ENCODE results near the gene IFIT1B.

The IFIT1B gene

DNA sequence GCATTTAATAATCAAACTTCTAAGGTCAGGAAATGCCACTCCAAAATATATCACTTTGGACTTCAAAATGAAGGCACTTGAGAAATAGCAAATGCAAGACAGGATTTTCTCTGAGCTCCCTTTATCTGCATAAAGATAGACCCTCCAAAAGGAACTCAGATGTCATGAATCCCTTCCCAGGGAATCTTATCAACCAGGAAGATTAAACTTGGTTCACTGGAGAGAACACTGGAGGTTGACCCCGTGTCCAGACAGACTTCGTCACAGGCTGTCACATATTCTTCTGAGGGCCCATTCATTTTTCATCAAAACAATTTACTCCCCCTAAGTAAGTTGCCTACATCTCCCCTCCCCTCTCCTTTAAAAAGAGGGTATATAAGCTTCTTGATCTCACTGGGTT lies 28.9 kb upstream of the IFIT1B start:
- DNase-seq (ENCODE audit: low read depth): no peak

- DNase-seq (ENCODE audit: low read depth): peak; percentile 33
Measured at GRCh38 chr10:89350631-89351315, 27.1 kb upstream of the IFIT1B start.

- no peak for DNase-seq (ENCODE audit: low read depth)
Measured at GRCh38 chr10:89351412-89351779, 26.5 kb upstream of the IFIT1B start.

DNA sequence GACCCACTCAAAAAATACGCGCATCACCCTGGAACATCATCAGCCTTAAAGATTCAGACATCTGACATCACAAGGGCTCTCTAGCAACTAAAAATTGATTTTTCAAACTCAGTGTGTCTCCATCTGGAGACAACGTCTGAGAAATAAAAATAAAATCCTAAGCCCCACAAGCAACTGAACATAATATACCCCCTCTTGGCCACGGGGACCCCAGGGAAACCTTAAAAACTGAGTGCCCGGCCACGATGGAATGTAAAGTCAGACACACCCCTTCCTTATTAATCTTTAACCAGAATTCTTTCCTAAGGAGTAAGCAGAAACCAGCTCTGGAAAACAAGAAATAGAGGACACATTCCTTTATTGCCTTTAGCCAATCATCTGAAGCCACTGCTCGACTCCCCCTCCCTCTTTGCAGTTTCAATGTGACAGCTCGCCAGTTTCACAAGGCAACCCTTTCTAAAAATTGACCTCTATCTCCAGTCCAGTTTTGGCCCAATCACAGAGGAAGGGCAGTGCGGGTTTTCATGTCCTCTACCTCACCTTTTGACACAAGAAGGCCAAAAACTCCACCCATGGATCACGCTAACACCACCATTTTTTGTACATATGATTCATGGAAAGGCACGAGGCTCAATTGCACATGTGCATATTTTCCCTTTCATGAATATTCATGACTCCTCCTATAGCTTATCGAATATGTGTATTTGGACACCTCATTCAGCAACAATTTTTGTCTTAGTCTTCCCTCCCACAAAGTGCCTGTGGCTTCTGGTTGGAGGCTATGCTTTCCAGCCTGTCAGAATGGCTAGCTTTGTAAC lies 25.9 kb upstream of the IFIT1B start:
- peak; percentile 99 for DNase-seq (ENCODE audit: low read depth)

DNA sequence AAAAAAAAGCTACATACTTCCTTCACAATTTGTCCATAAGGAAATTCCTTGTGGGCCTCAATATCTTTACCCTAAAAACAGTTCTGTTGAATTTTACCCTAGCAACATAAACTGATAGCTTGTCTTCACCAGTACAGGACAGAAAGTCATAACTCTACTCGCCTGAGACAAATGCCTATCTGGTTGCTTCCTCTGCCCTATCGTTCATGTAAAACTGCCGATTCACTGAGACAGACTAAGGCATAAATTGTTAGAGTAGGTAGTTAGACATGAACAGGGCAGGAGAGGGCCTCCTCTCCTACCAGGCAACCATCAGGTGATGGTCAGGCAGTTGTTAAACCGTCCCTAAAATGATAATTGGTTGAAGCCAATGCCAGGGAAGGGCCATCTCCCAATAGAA lies 25.1 kb upstream of the IFIT1B start:
- no peak for DNase-seq (ENCODE audit: low read depth)

DNA sequence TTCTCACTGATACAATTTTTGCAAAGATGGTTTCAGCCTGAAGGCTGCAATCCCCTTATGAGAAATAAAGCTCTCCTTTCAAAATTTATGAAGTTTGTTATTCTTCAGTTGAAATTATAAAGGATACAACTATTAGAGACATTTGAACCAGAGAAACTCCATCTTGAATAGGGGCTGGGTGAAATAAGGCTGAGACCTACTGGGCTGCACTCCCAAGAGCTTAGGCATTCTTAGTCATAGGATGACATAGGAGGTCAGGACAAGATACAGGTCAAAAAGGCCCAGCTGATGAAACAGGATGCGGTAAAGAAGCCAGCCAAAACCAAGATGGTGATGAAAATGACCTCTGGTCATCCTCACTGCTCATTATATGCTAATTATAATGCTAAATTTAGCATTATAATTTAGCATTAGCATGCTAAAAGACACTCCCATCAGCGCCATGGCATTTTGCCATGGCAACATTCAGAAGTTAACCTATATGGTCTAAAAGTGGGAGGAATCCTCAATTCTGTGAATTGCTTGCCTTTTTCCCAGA lies 22.4 kb upstream of the IFIT1B start:
- peak; percentile 71 for DNase-seq (ENCODE audit: low read depth)

DNA sequence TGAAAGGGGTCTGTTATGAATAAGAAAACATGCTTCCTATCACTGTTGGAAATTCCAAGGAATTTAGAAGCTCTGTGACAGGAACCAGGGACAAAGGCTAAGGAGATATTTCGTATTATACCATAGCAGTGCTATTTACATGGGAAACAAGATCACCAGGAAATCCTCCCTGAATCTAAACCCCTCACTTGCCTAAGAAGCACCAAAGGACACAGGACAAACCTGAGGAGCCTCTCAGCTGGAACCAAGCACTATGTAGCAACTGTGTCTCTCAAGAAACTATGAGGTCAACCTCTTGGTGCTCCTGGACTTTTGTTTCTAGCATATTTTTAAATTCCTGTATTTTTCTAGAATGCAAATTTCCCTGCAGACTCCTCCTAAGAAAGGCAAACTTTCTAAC lies 20.8 kb upstream of the IFIT1B start:
- no peak for DNase-seq (ENCODE audit: low read depth)

GRCh38 chr10:89357975-89358374 lies 19.9 kb upstream of the IFIT1B start:
- no peak for DNase-seq (ENCODE audit: low read depth)

- DNase-seq (ENCODE audit: low read depth): no peak
Measured at GRCh38 chr10:89360157-89360556, 17.7 kb upstream of the IFIT1B start.

- no peak for DNase-seq (ENCODE audit: low read depth)
Measured at GRCh38 chr10:89362929-89363328, 14.9 kb upstream of the IFIT1B start.

- no peak for DNase-seq (ENCODE audit: low read depth)
Measured at GRCh38 chr10:89363729-89364442, 14.0 kb upstream of the IFIT1B start.

DNA sequence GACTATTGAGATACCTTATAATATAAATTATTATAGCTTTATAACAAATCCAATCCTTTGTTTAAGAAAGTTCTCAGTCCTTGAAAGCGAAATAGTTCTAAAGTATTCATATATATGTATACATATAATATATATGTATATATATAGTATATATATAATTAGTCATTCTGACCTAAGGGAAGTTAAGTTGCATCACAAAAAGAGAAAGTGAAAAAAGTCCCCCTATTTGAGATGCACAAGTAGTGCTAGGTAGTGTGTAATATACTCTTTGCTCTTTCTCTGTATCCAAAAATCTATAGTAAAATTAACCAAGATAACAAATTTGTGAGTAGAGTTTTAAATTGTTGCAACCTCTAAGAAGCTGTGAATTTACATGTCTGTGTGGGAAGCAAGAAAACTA lies 13.3 kb upstream of the IFIT1B start:
- no peak for DNase-seq (ENCODE audit: low read depth)

DNA sequence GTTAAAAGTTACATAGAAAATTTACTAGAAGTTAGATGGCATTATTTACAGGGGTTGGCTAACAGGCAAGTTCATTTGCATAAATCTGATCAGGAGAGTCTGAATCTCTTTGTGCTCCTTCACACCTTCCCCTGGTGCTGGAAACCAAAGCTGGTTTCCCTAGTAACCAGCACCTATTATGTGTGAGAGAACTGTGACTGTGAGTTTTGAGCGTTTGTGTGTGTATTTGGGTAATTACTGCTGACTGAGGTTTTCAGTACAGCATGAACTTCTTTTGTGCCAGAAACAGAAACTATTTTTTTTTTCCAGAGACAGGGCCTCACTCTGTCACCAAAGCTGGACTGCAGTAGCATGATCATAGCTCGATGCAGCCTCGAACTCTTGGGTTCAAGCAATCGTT lies 10.3 kb upstream of the IFIT1B start:
- no peak for DNase-seq (ENCODE audit: low read depth)

DNA sequence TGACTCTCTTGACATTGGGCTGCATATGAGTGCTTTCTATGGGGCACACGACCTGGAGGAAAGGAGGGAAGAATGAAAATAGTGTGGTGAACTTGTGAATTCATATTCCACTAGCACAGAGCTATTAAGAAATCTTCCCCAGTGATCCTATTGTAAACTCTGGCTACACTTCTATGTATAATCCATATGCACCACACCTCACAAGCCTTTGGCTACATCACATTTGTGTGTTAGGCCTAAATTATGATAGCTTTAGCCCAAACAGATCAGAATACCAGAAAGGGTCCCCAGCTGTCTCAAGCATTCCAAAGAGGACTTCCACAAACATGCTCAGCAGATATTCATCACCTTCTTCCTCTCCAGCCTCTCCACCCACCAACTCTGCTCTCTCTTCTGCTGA lies 9.7 kb upstream of the IFIT1B start:
- DNase-seq (ENCODE audit: low read depth): no peak

- DNase-seq (ENCODE audit: low read depth): peak; percentile 51
Measured at GRCh38 chr10:89369156-89370105, 8.4 kb upstream of the IFIT1B start.

DNA sequence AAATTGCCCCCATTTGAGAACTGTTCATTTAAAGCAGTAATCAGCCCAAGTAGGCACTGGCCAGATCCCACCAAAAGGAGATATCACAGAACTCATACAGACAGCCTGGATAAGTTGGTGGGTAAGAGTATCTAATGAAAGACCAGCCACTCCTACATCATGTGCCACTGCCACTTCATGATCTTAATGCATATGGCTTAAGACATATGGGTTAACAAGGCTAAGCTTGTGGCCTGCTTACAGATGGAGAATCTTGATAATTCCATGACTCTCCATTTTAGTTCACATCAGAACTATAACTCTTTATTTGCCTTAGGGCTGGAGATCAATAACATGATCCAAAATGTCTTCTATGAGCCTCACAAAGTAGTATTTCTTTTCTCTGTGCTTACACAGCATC lies 6.8 kb upstream of the IFIT1B start:
- no peak for DNase-seq (ENCODE audit: low read depth)

DNA sequence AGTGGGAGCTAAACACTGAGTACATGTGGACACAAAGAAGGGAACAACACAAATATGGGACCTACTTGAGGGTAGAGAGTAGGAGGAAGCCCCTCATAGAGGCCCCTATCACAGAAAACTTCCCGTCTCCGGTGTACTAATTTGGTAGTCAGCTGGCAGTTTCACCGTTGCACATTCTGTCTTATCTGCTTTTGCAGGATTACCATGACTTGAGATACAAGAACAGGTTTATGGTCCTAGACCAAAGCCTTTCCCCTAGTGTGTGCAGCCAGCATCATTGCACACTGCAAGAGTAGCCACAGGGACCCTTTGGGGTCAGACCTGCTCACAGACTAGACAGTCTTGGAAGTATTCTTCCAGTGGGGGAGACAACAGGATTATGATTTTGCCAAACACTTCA lies 5.9 kb upstream of the IFIT1B start:
- no peak for DNase-seq (ENCODE audit: low read depth)

DNA sequence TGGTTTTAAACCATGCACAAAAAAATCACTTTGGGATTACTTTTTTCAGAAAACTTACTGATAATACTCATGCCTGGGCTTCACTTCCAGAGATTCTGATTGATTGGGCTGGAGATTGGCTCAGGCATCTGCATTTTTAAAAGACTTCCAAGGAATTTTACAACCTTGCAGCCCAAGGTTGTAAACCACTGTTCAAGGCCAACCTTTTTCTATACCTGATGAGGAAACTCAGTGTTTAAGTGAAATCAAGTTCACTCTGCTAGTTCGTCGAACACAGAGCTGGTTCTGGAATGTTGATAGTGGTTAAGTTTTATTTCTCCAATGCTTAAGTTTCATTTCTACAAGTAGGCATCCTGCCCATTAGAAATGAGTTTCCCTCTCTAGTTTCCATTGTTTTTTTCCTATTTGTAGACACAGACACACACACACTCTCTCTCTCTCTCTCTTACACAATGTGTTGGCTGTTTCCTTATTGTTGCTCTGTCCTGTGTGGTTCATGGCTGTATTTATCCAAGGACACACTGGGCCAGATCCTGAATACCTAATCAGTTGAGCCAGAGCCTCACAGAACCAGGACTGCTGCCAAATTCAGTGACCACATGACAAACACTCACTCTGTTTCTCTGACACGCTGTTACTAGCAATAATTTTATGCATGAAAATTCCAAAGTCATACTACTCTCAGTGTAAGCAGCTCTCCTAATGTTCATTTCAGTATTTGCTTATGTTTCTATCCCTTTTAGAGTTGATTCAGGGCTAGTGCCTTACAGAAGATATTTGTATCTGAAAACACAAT lies 3.7 kb upstream of the IFIT1B start:
- peak; percentile 99 for DNase-seq (ENCODE audit: low read depth)

DNA sequence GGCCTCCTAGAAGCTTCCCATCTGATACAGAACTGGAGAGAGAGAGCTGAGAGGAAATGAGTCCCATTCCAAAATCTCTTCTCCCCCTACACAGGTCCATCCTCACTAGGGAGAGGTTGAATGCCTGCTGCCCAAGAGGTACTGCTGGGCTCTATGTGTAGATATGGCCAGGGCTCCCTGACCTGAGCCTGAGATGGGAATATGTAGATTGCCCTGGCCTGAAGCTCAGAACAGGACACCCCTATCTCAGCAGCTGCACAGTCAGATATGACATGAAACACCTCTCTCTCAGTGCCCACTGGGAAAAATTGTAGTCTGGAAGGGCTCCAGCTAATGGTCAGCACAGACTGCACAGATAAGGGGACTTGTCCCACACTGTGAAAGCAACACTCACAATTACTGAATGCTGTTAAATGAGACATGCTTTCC lies 3.1 kb upstream of the IFIT1B start:
- no peak for DNase-seq (ENCODE audit: low read depth)

DNA sequence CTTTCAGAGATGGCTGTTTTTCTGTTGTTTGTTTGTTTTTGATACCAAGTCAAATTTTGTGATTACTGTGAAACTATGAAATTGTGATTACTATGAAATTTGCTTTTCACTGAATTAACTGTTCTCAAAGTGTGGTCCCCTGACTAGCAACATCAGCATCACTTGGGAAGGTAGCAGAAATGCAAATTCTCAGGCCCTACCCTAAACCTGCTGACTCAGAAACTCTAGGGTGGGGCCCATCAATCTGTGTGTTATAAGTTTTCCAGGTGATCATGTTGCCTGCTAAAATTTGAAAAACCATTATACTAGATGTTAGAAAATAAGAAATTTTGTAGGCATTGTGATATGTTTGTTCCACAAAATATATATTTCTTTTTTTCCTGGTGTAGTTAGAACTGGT lies 1.2 kb downstream of the IFIT1B start:
- DNase-seq (ENCODE audit: low read depth): no peak

DNA sequence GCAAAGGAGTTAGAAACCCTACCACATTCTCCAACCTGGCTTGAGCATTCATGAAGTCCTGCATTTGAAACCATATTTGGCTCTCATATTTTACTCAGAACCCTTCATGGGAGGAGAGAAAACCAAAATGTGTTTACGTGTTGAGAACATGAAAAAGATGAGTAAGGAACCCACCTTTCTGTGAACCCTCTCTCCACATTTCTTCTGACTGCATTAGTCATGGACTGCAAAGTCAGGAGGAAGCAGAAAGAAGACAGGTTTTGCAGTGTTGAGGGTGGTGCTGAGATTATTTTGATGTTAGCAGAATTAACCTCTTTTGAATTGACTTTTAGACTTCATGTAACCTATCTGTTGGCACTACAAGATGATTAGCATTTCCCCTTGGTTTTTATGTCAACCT lies 4.9 kb downstream of the IFIT1B start:
- no peak for DNase-seq (ENCODE audit: low read depth)
